ENCODE measurements around the gene PKMYT1.

The PKMYT1 gene

GRCh38 chr16:2973093-2973492 lies 7.2 kb downstream of the PKMYT1 start:
- DNase-seq (ENCODE audit: low read depth): no peak

DNA sequence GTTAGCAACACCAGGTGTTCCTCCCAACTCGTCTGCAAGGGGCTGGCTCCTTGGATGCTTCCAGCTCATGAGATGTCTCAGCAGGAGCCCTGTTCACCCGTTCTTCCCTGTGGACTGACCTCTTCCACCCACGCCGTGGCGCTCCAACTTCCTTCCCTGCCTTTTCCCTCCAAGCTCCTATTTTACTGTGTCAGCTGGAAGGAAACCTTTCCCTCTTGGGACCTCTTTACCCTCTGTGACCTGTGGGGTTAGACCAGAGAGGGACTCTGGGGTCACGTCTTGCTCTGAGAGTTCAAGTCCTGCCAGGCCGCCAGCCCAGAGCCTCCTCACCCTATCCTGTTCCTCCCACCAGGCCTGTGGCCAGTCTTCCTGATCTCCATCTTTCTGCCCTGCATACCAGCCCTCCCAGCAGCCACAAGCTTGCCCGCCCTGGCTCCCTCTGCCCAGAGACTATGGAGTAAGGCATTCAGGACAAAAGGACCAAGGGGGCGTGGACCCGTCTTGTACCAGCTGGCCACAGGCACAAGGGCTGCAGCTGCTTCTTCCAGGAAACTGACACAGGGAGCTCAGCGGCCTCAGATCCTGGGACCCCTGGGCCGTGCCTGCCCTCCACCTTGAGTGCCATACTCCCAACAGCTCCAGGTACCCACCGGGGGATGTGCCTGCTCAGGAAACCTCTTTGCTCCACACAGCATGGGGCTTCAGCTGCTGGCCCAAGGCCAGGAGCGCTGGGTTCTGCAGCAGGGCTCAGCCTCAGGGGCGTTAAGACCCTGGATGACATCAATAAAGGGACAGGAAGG lies 8.1 kb downstream of the PKMYT1 start:
- no peak for DNase-seq (ENCODE audit: low read depth)

- DNase-seq (ENCODE audit: low read depth): no peak
Observed at GRCh38 chr16:2971134-2971984, 8.9 kb downstream of the PKMYT1 start.

DNA sequence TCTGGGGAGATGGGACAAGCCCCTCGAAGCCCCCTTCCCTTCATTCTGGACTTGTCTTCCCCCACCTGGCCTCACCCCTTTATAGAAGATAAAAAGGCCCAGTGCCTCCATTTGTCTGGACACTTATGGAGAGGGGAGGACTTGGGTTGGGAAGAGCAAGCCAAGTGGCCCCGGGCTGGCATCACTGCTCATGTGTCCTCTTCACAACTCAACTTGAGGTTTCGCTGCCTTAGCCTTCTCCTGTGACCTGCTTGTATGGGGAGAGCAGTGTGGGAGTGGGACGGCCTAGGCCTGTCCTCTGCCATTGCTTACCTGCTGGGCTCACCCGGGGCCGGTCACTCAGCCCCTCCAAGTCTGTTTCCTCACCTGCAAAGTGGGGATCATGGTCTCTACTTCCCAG lies 9.7 kb downstream of the PKMYT1 start:
- no peak for DNase-seq (ENCODE audit: low read depth)

DNA sequence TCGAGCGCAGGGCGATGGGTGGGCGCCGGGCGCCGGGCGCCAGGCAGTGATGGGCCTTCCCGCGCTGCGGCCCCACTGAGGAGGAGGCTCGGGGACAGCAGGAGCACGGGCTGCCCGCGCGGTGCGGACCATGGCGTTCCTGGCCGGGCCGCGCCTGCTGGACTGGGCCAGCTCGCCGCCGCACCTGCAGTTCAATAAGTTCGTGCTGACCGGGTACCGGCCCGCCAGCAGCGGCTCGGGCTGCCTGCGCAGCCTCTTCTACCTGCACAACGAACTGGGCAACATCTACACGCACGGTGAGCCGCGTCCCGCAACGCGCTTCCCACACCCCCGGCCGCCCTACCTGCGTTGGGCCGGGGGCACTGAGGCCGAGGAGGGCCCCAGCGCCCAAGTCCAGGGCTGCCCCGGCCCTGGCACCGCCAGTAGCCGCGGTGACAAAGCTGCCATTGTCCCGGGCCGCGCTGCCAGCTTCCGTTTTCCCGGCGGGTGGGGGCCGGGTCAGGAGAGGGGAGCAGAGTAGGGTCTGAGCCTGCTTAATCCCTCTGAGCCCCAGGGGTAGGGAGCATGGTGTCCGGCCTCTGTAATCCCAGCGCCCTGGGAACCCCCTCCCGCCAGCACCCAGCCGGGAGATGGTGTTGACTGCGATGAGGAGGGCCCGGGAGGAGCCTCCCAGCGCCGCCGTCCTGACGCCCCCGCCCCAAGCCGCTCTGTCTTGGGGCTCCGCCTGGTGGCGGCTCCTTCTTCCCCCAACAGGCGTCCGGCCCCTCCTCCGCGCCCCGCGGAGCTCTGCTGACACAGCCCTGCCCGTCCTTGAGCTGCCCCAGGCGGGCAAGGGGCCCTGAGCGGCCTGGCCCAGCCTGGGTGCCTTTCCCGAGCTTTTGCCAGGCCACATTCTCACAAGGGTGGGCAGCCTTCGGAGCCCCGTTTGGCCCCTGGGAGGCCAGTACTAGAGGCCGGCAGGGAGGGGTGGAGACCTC lies 10.4 kb downstream of the PKMYT1 start:
- no peak for DNase-seq (ENCODE audit: low read depth)

GRCh38 chr16:2968738-2969544 lies 11.3 kb downstream of the PKMYT1 start, which contains the start of gene PAQR4:
Gene PAQR4 (plus strand): TSS chr16:2969348. CDS start chr16:2969675, 327 bp downstream.
- no peak for DNase-seq (ENCODE audit: low read depth)

GRCh38 chr16:2968368-2968737 lies 11.9 kb downstream of the PKMYT1 start:
- no peak for DNase-seq (ENCODE audit: low read depth)

- no peak for DNase-seq (ENCODE audit: low read depth)
Observed at GRCh38 chr16:2967721-2968161, 12.5 kb downstream of the PKMYT1 start.

DNA sequence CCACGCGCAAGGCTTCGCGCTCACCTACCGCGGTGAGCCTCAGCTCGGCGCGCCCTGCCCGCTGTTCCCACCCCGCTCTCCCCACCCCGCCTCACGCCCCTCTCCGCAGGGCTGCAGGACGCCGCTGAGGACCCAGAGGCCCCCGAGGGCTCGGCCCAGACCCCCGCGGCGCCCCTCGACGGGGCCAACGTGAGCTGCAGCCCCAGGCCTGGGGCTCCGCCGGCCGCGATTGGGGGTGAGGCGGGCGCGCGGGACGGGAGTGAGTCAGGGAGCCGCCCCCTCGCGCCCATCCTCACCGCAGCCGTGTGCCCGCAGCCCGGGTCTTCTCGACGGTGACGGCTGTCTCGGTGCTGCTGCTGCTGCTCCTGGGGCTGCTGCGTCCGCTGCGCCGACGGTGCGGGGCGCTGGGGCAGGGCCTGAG lies 13.0 kb downstream of the PKMYT1 start:
- no peak for DNase-seq (ENCODE audit: low read depth)

DNA sequence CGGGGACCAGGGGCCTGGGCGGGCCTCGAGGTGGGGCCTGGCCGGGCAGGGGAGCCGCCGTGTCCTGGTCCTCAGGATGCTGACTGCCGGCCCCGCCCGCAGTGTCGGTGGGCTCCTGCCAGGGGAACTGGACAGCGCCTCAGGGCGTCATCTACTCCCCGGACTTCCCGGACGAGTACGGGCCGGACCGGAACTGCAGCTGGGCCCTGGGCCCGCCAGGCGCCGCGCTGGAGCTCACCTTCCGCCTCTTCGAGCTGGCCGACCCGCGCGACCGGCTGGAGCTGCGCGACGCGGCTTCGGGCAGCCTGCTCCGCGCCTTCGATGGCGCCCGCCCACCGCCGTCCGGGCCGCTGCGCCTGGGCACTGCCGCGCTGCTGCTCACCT lies 13.4 kb downstream of the PKMYT1 start:
- DNase-seq (ENCODE audit: low read depth): no peak

GRCh38 chr16:2966043-2966807 lies 14.0 kb downstream of the PKMYT1 start:
- no peak for DNase-seq (ENCODE audit: low read depth)

DNA sequence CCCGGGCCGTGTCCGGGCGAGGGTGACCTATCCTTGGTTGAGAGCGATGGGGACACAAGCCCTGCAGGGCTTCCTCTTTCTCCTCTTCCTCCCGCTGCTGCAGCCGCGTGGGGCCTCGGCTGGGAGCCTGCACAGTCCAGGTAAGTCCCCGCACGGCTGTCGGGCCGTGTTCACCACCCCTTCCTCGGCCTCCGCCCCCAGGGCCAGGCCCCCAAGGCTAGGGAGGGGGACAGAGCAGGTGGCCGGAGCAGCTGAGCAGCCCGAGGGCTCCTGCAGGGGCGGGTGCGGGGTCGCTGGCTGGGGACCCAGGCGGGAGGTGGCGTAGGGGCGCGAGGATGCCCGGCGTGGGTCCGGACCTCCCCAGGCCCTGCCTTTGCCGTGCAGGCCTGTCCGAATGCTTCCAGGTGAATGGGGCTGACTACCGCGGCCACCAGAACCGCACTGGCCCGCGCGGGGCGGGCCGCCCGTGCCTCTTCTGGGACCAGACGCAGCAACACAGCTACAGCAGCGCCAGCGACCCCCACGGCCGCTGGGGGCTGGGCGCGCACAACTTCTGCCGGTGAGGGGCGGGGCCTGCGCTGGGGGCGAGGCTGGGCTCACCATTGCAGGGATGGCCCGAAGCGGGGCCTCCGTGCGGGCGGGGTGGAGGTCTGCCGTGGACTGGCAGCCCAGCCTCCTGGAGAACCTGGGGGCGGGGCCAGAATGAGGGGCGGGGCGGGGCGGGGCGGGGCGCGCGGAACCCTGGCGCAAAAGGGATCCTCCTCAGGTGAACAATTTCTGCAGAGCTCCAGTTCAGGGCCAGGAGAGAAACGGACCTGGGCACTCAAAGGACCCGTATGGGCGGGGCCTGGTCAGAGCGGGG lies 15.5 kb downstream of the PKMYT1 start:
- no peak for DNase-seq (ENCODE audit: low read depth)

GRCh38 chr16:2963723-2964474 lies 16.3 kb downstream of the PKMYT1 start, which contains the start of gene KREMEN2:
Gene KREMEN2 (plus strand): TSS chr16:2964275. CDS start chr16:2964521, 246 bp downstream.
- no peak for DNase-seq (ENCODE audit: low read depth)

DNA sequence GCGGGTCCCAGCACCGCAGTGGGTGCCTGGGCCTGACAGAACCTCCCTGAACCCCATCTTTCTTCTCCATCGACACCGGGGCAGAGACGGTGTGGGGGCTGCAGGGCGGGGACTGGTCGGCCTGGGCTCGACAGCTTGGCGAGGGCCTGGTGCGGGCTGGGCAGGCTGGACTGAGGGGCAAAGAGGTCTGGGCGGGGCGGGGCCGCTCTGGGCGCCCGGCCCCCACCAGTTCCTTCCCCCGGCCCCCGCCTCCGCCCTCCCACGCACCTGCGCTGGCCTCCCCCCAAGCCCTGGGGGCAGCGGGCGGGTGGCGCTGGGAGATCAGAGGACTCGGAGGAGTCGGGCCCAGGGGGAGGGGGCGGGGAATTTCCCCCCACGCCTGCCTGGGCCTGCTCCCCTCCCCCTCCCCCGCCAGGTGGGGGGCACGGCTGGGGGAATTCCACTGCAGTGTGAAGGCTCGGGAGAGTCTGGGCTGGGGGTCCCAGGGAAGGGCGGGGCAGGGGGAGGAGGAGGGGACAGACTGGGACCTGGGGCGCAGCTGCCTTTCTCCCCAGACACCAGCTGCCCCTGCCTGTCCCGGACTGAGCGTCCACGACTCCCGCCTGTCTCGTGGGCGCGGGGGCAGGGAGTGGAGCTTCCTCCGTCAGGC lies 17.0 kb downstream of the PKMYT1 start:
- no peak for DNase-seq (ENCODE audit: low read depth)

DNA sequence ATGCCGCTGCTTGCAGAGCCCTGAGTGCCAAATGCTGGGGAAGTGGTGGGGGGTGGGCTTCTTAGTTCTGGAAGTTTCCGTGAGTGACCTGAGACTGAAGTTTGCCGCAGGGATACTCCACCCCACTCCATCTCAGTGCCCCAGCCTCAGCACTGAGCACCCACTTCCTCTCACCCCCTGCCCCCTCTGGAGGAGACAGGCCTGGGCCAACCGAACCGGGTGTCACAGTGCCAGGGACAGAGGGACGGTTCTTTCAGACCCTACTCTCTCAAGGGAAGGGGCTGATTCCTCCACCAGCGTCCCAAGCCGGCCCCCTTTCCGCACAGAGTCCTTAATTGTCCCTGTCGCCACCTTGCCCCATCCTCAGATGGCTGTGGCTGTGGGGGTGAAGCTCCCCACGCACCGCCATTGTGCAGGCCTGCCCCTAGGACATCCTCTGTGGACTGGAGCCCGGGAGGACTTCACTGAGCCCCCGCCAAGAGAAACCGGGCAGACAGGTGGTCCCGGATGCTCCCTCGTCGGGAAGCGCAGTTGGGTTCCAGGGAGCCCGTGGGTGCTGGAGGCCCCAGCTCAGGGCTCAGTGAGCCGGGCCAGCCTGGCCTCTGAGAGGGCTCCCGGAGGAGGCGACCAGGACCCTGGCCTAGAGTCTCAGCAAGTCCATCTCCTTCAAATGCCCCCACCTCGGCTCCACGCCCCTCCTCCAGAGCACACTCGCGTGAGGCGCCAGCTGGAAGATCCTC lies 17.7 kb downstream of the PKMYT1 start:
- DNase-seq (ENCODE audit: low read depth): no peak

DNA sequence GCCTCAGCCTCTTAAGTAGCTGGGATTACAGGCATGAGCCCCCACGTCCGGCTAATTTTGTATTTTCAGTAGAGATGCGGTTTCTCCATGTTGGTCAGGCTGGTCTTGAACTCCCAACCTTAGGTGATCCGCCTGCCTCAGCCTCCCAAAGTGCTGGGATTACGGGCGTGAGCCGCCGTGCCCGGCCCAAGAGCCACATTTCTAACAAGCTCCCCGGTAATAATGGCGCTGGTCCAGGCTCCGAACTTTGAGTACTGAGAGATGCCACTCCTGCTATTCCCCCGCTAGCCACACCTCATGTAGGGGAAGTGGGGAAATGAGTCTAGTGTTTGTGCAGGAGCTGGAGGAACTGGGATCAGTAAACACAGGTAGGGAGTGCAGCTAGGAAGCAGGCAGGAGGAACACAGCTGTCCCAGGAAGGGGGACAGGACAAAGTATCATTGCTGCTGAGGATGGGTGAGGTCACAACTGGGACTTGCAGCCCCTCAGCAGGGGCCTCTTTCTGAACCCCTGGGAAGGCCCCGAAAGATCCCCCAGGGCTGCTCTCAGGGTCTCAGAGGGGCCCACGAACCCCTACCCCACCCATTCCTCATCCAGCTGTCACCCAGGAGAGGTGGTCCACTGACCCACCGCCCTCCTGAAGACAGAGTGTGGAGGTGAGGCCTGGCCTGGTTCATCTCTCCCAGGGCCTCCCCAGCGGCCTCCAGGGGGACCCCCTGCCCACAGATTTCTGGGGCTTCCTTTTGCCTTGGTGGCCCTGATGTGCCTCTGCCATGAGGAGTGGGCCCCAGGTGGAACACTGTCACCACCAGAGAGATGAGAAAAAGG lies 19.8 kb downstream of the PKMYT1 start:
- DNase-seq (ENCODE audit: low read depth): no peak
